K562 (cell line): ENCODE data around the gene PPP1R12C. TPM values are rescaled to one million over a fixed set of nuclear protein-coding genes. Genes with fewer than 3 reads are reported as not detected.

Experiments
- ATAC-seq: fragments of 200-7000 bp; cut with Tn5 transposase; 3 replicates; pipeline ENCODE4 v1.9.1; 2020; ENCODE audit warnings: moderate library complexity
- BruUV-seq: library from RNA; stranded (reverse); fragments of 400-500 nt; replicated peaks from 2 replicates; lab custom pipeline; 2021; lab: Mats Ljungman, UMichigan
- CTCF ChIA-PET: fragments of 300-600 bp; formaldehyde crosslinking; extraction: SDS; loops from one replicate; lab custom pipeline; 2021; ENCODE audit warnings: low intra/inter-chr PET ratio; lab: Yijun Ruan, JAX
- POLR2A ChIA-PET: fragments of 300-600, 350-650 bp; sonication (Branson Sonifier 250); formaldehyde crosslinking; extraction: SDS; loops from one replicate; lab custom pipeline; 2021; ENCODE audit warnings: antibody characterized with exemption, inconsistent platforms; lab: Yijun Ruan, JAX
- DNase-seq, 4 experiments: peaks; one replicate each; pipeline versions ENCODE4 v3.0.0 to v3.0.0-alpha.2; 2011 to 2018; ENCODE audit warnings: low spot score in 3 of 4, mixed read lengths in 3 of 4; ENCODE audit errors: extremely low read depth in 1 of 4
- FAIRE-seq: peaks from 2 replicates; lab custom pipeline; 2011; peaks lifted over from hg19 to GRCh38; lab: Jason Lieb, UNC
- H2AFZ ChIP-seq: 2 replicates; pipeline ENCODE4 v1.6.0; 2011; ENCODE audit warnings: low read depth, low read length, control low read depth, inconsistent platforms
- H3K27ac ChIP-seq: fragments of 200-600 bp; 3 replicates; pipeline ENCODE4 v1.8.0; 2011; ENCODE audit warnings: low read depth, mild to moderate bottlenecking, control low read depth, inconsistent platforms, low read length, moderate library complexity, mixed read lengths; ENCODE audit errors: extremely low read depth
- H3K27me3 ChIP-seq, 2 experiments: fragments of 300-600 bp in 1 of 2; 2 replicates in 1 of 2; 3 replicates in 1 of 2; pipeline versions ENCODE4 v1.6.0 to v1.8.0; 2011; ENCODE audit warnings: inconsistent platforms in 2 of 2, low read length in 2 of 2, mild to moderate bottlenecking in 1 of 2, mixed read lengths in 1 of 2, moderate library complexity in 1 of 2; ENCODE audit not compliant: control insufficient read depth in 2 of 2, insufficient read depth in 2 of 2
- H3K36me3 ChIP-seq: fragments of 300-600 bp; 3 replicates; pipeline ENCODE4 v1.8.0; 2011; ENCODE audit warnings: mild to moderate bottlenecking, low read length, inconsistent platforms; ENCODE audit not compliant: control insufficient read depth, insufficient read depth
- H3K4me1 ChIP-seq, 2 experiments: fragments of 200-600 bp in 1 of 2; replicated peaks in 1 of 2; 2 replicates in 1 of 2; 3 replicates in 1 of 2; pipeline versions ENCODE4 v1.5.1 to v1.8.0; 2011; ENCODE audit warnings: inconsistent platforms in 2 of 2, low read length in 2 of 2, mild to moderate bottlenecking in 1 of 2, mixed read lengths in 1 of 2, moderate library complexity in 1 of 2; ENCODE audit not compliant: control insufficient read depth in 2 of 2, insufficient read depth in 2 of 2
- H3K4me2 ChIP-seq: 2 replicates; pipeline ENCODE4 v1.6.1; 2011; ENCODE audit warnings: low read length, control low read depth, inconsistent platforms, mixed read lengths; ENCODE audit not compliant: insufficient read depth
- H3K4me3 ChIP-seq: fragments of 200-600 bp; sonication (generic), shearing (Covaris generic); 2 replicates; pipeline ENCODE4 v1.5.1; 2016; ENCODE audit warnings: control low read depth, inconsistent platforms
- H3K79me2 ChIP-seq: fragments of 200-600 bp; 3 replicates; pipeline ENCODE4 v1.8.0; 2011; ENCODE audit warnings: low read length, inconsistent platforms; ENCODE audit not compliant: control insufficient read depth, insufficient read depth
- H3K9ac ChIP-seq, 2 experiments: 2 replicates each; pipeline versions ENCODE4 v1.6.0 to v1.6.1; 2011; ENCODE audit warnings: low read depth in 2 of 2, low read length in 2 of 2, control low read depth in 1 of 2, inconsistent platforms in 1 of 2, mild to moderate bottlenecking in 1 of 2, mixed read lengths in 1 of 2; ENCODE audit not compliant: insufficient read depth in 1 of 2
- H3K9me1 ChIP-seq: one replicate; pipeline ENCODE4 v1.6.0; 2011; ENCODE audit warnings: inconsistent platforms, mild to moderate bottlenecking, low read length, moderate library complexity; ENCODE audit not compliant: control insufficient read depth, insufficient read depth
- H3K9me3 ChIP-seq: replicated peaks from 2 replicates; pipeline ENCODE4 v1.5.1; 2011; ENCODE audit warnings: low read depth, low read length, inconsistent platforms; ENCODE audit not compliant: control insufficient read depth, insufficient read depth
- H4K20me1 ChIP-seq: replicated peaks from 2 replicates; pipeline ENCODE4 v1.6.1; 2011; ENCODE audit warnings: low read length, inconsistent platforms, mixed read lengths; ENCODE audit not compliant: control insufficient read depth, insufficient read depth
- BCOR ChIP-seq: fragments of 450-650 bp; IDR thresholded peaks from 2 replicates; pipeline ENCODE4 v1.6.1; 2016
- E2F3 ChIP-seq: fragments of 250-450 bp; sonication (Bioruptor Pico); IDR thresholded peaks from 2 replicates; pipeline ENCODE4 v1.4.0; 2020; ENCODE audit warnings: mild to moderate bottlenecking
- GTF3C2 ChIP-seq: IDR thresholded peaks from 3 replicates; pipeline ENCODE4 v1.6.1; 2011; ENCODE audit warnings: borderline replicate concordance, mild to moderate bottlenecking, moderate library complexity; ENCODE audit not compliant: insufficient read length; ENCODE audit errors: extremely low read depth
- HEY1 ChIP-seq: fragments of 250-450 bp; sonication (Bioruptor Pico); IDR thresholded peaks from 2 replicates; pipeline ENCODE4 v1.5.0; 2020; ENCODE audit warnings: mild to moderate bottlenecking, moderate library complexity, borderline replicate concordance
- KDM1A ChIP-seq, 2 experiments: fragments of 450-650 bp; IDR thresholded peaks; 2 replicates each; pipeline ENCODE4 v1.6.1; 2016; ENCODE audit warnings: mild to moderate bottlenecking in 2 of 2
- NELFE ChIP-seq: IDR thresholded peaks from 2 replicates; pipeline ENCODE4 v1.6.1; 2011; ENCODE audit warnings: mild to moderate bottlenecking; ENCODE audit not compliant: insufficient read depth, insufficient read length
- NKRF ChIP-seq: fragments of 450-650 bp; IDR thresholded peaks from 2 replicates; pipeline ENCODE4 v1.6.1; 2016; ENCODE audit warnings: borderline replicate concordance
- NRF1 ChIP-seq, 2 experiments: fragments of 450-650 bp; IDR thresholded peaks in 1 of 2; conservative IDR thresholded peaks in 1 of 2; 2 replicates each; pipeline ENCODE4 v1.6.1; 2014; ENCODE audit warnings: mild to moderate bottlenecking in 2 of 2
- PHTF2 ChIP-seq: fragments of 250-450 bp; sonication (Bioruptor Pico); IDR thresholded peaks from 2 replicates; pipeline ENCODE4 v1.5.0; 2021; ENCODE audit warnings: mild to moderate bottlenecking
- POLR2H ChIP-seq: IDR thresholded peaks from 2 replicates; pipeline ENCODE4 v1.6.1; 2016; ENCODE audit warnings: missing genetic modification characterization, low read depth, mild to moderate bottlenecking, control low read depth, missing compliant biosample characterization, moderate library complexity
- RCOR1 ChIP-seq, 2 experiments: IDR thresholded peaks; 2 replicates each; pipeline ENCODE4 v1.6.1; 2012; ENCODE audit warnings: low read depth in 2 of 2, low read length in 2 of 2, borderline replicate concordance in 1 of 2, improper control_type of control experiment in 1 of 2
- SPI1 ChIP-seq: IDR thresholded peaks from 2 replicates; pipeline ENCODE4 v1.6.1; 2011; ENCODE audit warnings: low read depth, low read length, control low read depth, borderline replicate concordance
- TARDBP ChIP-seq: fragments of 450-650 bp; IDR thresholded peaks from 2 replicates; pipeline ENCODE4 v1.6.1; 2016
- ZBTB1 ChIP-seq: sonication (generic); formaldehyde crosslinking; IDR thresholded peaks from 2 replicates; pipeline ENCODE4 v1.8.1; 2023; ENCODE audit warnings: missing genetic modification reagents, low read depth, mild to moderate bottlenecking, borderline replicate concordance
- ZBTB26 ChIP-seq: fragments of 450-650 bp; formaldehyde crosslinking; IDR thresholded peaks from 2 replicates; pipeline ENCODE4 v1.4.0; 2022; ENCODE audit warnings: missing genetic modification characterization
- ZNF586 ChIP-seq: fragments of 450-650 bp; formaldehyde crosslinking; conservative IDR thresholded peaks from 2 replicates; pipeline ENCODE4 v1.4.0; 2020; ENCODE audit warnings: mild to moderate bottlenecking, moderate library complexity
- WGBS: fragments of 100-300 bp; shearing (Covaris generic); methylation state at CpG from one replicate; pipeline ENCODE4 v1.1.6; 2016; ENCODE audit warnings: low coverage, mixed read lengths; ENCODE audit not compliant: insufficient coverage; ENCODE audit errors: missing lambda C conversion rate; 5-methylcytosine and 5-hydroxymethylcytosine counted together
- in situ Hi-C: fragments of 300-500 bp; cut with MboI; formaldehyde crosslinking; loops from 4 replicates; pipeline ENCODE4 v1.15.0; 2018; ENCODE audit warnings: inconsistent platforms, mixed read lengths
- intact Hi-C: fragments of 100-400 bp; cut with micrococcal nuclease; formaldehyde crosslinking; loops from 2 replicates; pipeline ENCODE4 v1.14.2; 2022
- polyA plus RNA-seq, 8 experiments: library from polyadenylated mRNA; depleted of rRNA in 4 of 8; stranded (reverse) in 5 of 8; unstranded in 3 of 8; fragments of >200 nt; fragmentation: Nextera tagmentation in 2 of 8; fragmentation: Illumina TruSeq in 1 of 8; extraction: Ambion mirVana in 2 of 8; extraction: Trizol in 1 of 8; gene quantifications; 2 replicates each; pipeline versions ENCODE4 v1.2.1 to v1.2.3, GENCODE V29; 2011 to 2014; ENCODE audit warnings: inconsistent platforms in 1 of 8, missing spikeins in 1 of 8
- total RNA-seq, 7 experiments: library from RNA; depleted of rRNA in 6 of 7; stranded (reverse); fragments of >200 nt in 6 of 7; fragmentation: Illumina TruSeq in 2 of 7; extraction: Trizol in 2 of 7; gene quantifications; 2 replicates each; pipeline versions ENCODE4 v1.2.1 to v1.2.3, GENCODE V29; 2011 to 2021; ENCODE audit warnings: low replicate concordance in 1 of 7

PPP1R12C gene
- total and polyA plus RNA-seq, 9 of the 15 experiments (the other 6 are each of a cell fraction or from before 2014, with no cell fraction given): 1.8 to 136 (median 33.7) TPM

- ChIA-PET POLR2A (interaction anchor here (0.5 to 1.3 kb wide), 6 partner anchors 9 to 369 kb away, joined by 3 to 7 read pairs (median 4); partner anchors contain the start of gene DNAAF3), CTCF (interaction anchor here (0.7 kb wide), 1 partner anchor 399 kb away, joined by 3 read pairs; no protein-coding TSS in a partner anchor)
- H3K36me3 ChIP-seq: peaks cover 29% of the 10 kb centered on the region; the same call in 2 of the 3 replicates
- FAIRE-seq: peak; percentile 77
- BruUV-seq: no TSS peak
- H3K27ac ChIP-seq: peak overlapping the region; percentile 83
- H3K4me2 ChIP-seq: peak overlapping the region; percentile 98
- H3K9me1 ChIP-seq: peaks cover 4% of the 10 kb centered on the region
- H3K4me3 ChIP-seq: peak overlapping the region; percentile 89
- peaks cover 33% of the 10 kb centered on the region for H4K20me1 ChIP-seq
- in situ Hi-C loops: no loop called here
- H2AFZ ChIP-seq: no peak overlapping the region
- H3K27me3 ChIP-seq: no peaks in the 10 kb centered on the region
- peak; percentile 53 for ATAC-seq
- no peaks in the 10 kb centered on the region for H3K9me3 ChIP-seq
- WGBS: 2% methylated on average over 20 of the region's 25 CpGs
- peaks cover 60% of the 10 kb centered on the region for H3K79me2 ChIP-seq
- H3K4me1 ChIP-seq: peaks cover 38 to 67% of the 10 kb centered on the region in 2 experiments
- intact Hi-C loops: no loop called here
- H3K9ac ChIP-seq: peak overlapping the region; percentile 87 to 98
- DNase-seq: peak; percentile 49 to 69 (median 53)
- no peak for TF ChIP-seq PHTF2 (CRISPR knock-in tag)
- 0 out of 2 replicates have a peak, but pooled peaks have one; percentile 28 for TF ChIP-seq NKRF
- peak in 1 of 2 experiments; percentile 88; a peak in 2 of 4 replicates for TF ChIP-seq RCOR1 (IDR thresholded peaks at IDR 0.05; ENCODE audit: borderline replicate concordance in 1 of 2, low read depth in 2 of 2, low read length in 2 of 2)
- no peak for TF ChIP-seq E2F3 (CRISPR knock-in tag)
- TF ChIP-seq POLR2H (tag): no peak
- no peak for TF ChIP-seq ZNF586 (CRISPR knock-in tag)
- no peak for TF ChIP-seq ZBTB26 (CRISPR knock-in tag)
- TF ChIP-seq NELFE: no peak
- peak in 1 of 2 experiments; percentile 49; a peak in 3 of 4 replicates for TF ChIP-seq KDM1A (IDR thresholded peaks at IDR 0.05)
- TF ChIP-seq HEY1: no peak
- TF ChIP-seq TARDBP: no peak
- TF ChIP-seq BCOR: 0 out of 2 replicates have a peak, but pooled peaks have one; percentile 18
- TF ChIP-seq GTF3C2: no peak
- TF ChIP-seq SPI1: peak; percentile 89
- peak; percentile 28 to 52; a peak in 3 of 4 replicates for TF ChIP-seq NRF1 (conservative IDR thresholded peaks at IDR 0.05 in 1 of 2, IDR thresholded peaks at IDR 0.05 in 1 of 2)
- TF ChIP-seq ZBTB1 (CRISPR knock-in tag): no peak
Measured at GRCh38 chr19:55116232-55116858, 1.1 kb downstream of the PPP1R12C start.
